D721Med (cell line): ENCODE data around the gene GRK5.
"Not testable (repeated sequence)": the region's sequence is repeated elsewhere in the genome, so short reads cannot be mapped to it uniquely, and the experiment has no call there.

Experiments used
- DNase-seq: peaks from one replicate; pipeline ENCODE4 v3.0.0; 2011; ENCODE audit warnings: low spot score; ENCODE audit not compliant: insufficient read length
- FAIRE-seq: peaks from 2 replicates; lab custom pipeline; 2011; peaks lifted over from hg19 to GRCh38; lab: Jason Lieb, UNC
- TF ChIP-seq, protein P1 (sequence below): IDR thresholded peaks from 2 replicates; pipeline ENCODE4 v1.5.1; 2012; ENCODE audit warnings: mild to moderate bottlenecking, control low read depth; ENCODE audit not compliant: insufficient read depth; ENCODE audit errors: missing control alignments

Gene GRK5

GRCh38 chr10:119459681-119460340, 252.4 kb downstream of the GRK5 start:
- no peak for FAIRE-seq
- TF ChIP-seq, protein P1, sequence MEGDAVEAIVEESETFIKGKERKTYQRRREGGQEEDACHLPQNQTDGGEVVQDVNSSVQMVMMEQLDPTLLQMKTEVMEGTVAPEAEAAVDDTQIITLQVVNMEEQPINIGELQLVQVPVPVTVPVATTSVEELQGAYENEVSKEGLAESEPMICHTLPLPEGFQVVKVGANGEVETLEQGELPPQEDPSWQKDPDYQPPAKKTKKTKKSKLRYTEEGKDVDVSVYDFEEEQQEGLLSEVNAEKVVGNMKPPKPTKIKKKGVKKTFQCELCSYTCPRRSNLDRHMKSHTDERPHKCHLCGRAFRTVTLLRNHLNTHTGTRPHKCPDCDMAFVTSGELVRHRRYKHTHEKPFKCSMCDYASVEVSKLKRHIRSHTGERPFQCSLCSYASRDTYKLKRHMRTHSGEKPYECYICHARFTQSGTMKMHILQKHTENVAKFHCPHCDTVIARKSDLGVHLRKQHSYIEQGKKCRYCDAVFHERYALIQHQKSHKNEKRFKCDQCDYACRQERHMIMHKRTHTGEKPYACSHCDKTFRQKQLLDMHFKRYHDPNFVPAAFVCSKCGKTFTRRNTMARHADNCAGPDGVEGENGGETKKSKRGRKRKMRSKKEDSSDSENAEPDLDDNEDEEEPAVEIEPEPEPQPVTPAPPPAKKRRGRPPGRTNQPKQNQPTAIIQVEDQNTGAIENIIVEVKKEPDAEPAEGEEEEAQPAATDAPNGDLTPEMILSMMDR, result no peak
- no peak for DNase-seq

GRCh38 chr10:119460369-119461195, 253.2 kb downstream of the GRK5 start:
- DNase-seq (no peak), FAIRE-seq (no peak)
- TF ChIP-seq, protein P1, result no peak

DNA sequence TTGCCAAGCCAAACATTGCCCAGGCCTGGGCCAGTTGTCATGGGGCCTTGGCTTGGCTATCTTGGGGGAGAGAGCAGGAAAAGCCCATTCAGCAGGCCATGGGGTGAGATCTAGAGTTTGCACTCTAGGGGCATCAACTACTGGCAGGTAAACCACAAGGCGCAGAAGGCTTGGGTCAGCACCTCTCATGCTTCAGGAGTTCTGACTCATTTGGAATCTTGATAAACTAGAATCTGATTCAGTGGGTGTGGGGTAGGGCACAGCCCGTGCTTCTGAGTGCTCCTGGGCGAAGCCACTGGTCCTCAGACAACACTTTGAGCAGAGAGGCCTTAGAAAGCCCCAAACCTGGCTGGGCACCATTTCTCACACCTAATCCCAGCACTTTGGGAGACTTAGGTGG, 254.0 kb downstream of the GRK5 start:
- FAIRE-seq (no peak), DNase-seq (no peak)
- TF ChIP-seq, protein P1, result no peak

GRCh38 chr10:119461923-119462322, 254.6 kb downstream of the GRK5 start:
- TF ChIP-seq, protein P1, result no peak
- DNase-seq (no peak), FAIRE-seq (no peak)

DNA sequence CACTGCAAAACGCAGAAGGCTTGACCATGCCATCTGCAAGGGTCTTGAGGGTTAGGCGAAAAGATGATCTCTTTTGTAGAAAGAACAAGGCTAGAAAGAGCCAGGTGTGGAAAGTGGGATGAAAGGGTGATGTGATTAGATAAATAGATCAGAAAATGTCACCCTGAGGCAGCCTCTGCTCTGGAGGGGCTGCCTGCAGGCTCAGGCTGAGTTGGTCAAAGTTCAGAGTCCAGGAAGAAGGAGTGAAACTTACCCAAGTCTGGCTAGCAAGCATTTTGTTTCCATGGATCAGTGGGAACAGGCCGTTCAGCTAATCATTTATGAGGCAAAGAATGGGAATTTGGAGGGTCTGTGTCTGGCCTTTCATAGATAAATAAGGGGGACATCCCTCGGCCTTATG, 255.4 kb downstream of the GRK5 start:
- FAIRE-seq, result no peak
- TF ChIP-seq, protein P1, result no peak
- DNase-seq, result no peak

DNA sequence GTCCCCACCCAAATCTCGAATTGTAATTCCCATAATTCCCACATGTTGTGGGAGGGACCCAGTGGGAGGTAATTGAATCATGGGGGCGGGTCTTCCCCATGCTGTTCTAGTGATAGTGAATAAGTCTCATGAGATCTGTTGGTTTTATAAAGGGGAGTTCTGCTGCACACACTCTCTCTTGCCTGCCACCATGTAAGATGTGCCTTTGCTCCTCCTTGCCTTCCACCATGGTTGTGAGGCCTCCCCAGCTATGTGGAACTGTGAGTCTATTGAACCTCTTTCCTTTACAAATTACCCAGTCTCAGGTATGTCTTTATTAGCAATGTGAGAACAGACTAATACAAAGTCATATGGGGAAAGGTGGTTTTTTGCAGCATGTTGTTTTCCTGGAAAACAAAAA, 255.8 kb downstream of the GRK5 start:
- not testable (repeated sequence) for DNase-seq, FAIRE-seq

DNA sequence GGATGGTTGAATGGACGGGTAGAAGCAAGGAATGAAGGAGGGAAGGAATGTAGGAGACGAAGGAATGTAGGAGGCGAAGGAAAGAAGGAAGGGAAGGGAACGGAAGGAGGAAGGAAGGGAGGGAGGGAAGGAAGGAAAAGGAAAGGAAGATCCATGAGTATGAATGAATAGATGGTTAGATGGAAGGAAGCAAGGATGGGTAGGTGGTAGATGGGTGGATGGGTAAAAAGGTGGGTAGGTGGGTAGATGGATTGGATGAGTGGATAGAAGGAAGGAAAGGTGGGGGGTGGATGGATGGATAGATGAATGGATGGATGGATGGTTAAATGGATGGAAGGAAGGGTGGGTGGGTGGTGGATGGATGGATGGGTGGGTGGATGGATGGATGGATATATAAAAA, 257.7 kb downstream of the GRK5 start:
- TF ChIP-seq, protein P1, result no peak
- FAIRE-seq (no peak), DNase-seq (no peak)
